Astrocyte (in vitro differentiated cells and primary cell): Measurements from ENCODE around the gene LAMA5.

Source experiments
- EZH2 ChIP-seq: IDR thresholded peaks from 2 replicates; pipeline ENCODE4 v1.6.1; 2012; ENCODE audit warnings: mild to moderate bottlenecking, low read length, inconsistent platforms; ENCODE audit not compliant: insufficient read depth
- TF ChIP-seq, protein P1 (sequence below): IDR thresholded peaks from 2 replicates; pipeline ENCODE4 v1.5.1; 2011; ENCODE audit warnings: low read depth, mild to moderate bottlenecking, inconsistent platforms, low read length, moderate library complexity; ENCODE audit not compliant: insufficient read depth

DNA sequence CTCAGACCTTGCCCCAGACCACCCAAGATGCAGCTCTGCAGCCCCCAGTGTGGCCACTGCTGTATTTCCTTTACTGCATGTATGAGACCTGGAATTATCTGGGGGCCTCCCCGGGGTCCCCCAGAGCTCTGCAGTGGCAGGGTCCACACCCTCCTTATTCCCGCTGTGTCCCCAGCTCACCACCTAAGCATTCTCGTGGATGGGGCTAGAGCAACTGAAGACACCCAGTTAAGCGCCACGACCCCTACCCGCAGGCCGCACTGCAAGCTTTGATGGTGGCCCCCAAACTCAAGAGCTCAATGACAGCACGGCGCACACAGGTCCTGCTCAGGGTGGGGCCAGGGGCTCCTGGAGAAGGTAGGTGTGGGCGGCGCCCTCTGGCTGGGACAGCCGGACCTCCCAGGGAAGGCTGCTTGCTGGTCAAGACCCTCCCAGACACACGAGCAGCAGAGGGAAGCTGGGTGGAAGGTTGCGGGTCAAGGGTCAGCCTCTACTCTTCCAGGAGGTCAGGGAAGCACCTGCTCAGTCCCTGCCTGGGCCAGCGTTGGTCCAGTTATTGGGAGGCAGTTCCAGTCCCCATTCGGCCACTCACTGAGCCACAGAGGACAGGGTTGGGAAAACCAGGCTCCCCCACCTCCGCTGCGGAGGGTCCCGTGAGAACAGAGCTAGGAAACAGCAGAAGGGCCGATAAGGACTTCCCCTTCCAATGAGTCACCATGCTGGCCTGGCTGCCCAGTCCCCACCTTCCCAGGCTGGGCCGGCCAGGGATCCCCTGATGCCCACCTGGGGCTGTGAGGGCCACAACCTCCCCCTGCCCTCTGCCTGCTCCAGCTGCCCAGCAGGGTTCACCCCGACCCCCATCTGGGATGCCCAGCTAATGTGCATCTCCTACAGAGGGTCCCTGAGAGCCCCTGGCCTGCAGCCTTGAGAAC is 2.9 kb downstream of the LAMA5 start:
- TF ChIP-seq, protein P1, sequence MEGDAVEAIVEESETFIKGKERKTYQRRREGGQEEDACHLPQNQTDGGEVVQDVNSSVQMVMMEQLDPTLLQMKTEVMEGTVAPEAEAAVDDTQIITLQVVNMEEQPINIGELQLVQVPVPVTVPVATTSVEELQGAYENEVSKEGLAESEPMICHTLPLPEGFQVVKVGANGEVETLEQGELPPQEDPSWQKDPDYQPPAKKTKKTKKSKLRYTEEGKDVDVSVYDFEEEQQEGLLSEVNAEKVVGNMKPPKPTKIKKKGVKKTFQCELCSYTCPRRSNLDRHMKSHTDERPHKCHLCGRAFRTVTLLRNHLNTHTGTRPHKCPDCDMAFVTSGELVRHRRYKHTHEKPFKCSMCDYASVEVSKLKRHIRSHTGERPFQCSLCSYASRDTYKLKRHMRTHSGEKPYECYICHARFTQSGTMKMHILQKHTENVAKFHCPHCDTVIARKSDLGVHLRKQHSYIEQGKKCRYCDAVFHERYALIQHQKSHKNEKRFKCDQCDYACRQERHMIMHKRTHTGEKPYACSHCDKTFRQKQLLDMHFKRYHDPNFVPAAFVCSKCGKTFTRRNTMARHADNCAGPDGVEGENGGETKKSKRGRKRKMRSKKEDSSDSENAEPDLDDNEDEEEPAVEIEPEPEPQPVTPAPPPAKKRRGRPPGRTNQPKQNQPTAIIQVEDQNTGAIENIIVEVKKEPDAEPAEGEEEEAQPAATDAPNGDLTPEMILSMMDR, result no peak
- TF ChIP-seq EZH2, result no peak
